Muscle of leg (tissue), 11 donors: ENCODE results near the gene BCKDK. TPM values are rescaled to one million over a fixed set of nuclear protein-coding genes. Genes with fewer than 3 reads are reported as not detected.

Experiments
- DNase-seq: peaks from one replicate; pipeline ENCODE4 v3.0.0; 2013
- H3K27ac ChIP-seq: one replicate; pipeline ENCODE4 v1.5.1; 2013; ENCODE audit warnings: mild to moderate bottlenecking, low read length, control low read depth
- H3K27me3 ChIP-seq: one replicate; pipeline ENCODE4 v1.6.1; 2013; ENCODE audit warnings: low read length; ENCODE audit not compliant: control insufficient read depth, insufficient read depth
- H3K36me3 ChIP-seq: one replicate; pipeline ENCODE4 v1.6.1; 2013; ENCODE audit warnings: low read length; ENCODE audit not compliant: control insufficient read depth, insufficient read depth
- H3K4me1 ChIP-seq: one replicate; pipeline ENCODE4 v1.6.1; 2013; ENCODE audit warnings: low read length; ENCODE audit not compliant: control insufficient read depth, insufficient read depth
- H3K4me3 ChIP-seq: one replicate; pipeline ENCODE4 v1.5.1; 2013; ENCODE audit warnings: low read length, control low read depth
- H3K9me3 ChIP-seq: replicated peaks from 2 replicates; pipeline ENCODE4 v1.6.1; 2013; ENCODE audit warnings: low read depth, low read length; ENCODE audit not compliant: control insufficient read depth
- WGBS: methylation state at CpG from one replicate; pipeline ENCODE4 v1.1.5; 2013; ENCODE audit warnings: missing lambda C conversion rate; ENCODE audit not compliant: insufficient coverage; 5-methylcytosine and 5-hydroxymethylcytosine counted together
- polyA plus RNA-seq, 8 donors: library from polyadenylated mRNA; unstranded; fragments of 120-200 nt; gene quantifications; one replicate each; pipeline versions ENCODE4 v1.2.1 to v1.2.3, GENCODE V29; 2013; ENCODE audit warnings: inconsistent platforms in 1 of 8, low replicate concordance in 1 of 8; ENCODE audit not compliant: insufficient read length in 8 of 8, insufficient read depth in 1 of 8
- total RNA-seq: library from RNA; stranded (reverse); fragments of 120-200 nt; gene quantifications from one replicate; pipeline ENCODE4 v1.2.4, GENCODE V29; 2013

Gene BCKDK
- total and polyA plus RNA-seq, 9 donors = 12.7 to 33.3 (median 29.3) TPM

- no peaks in the 10 kb centered on the region for H3K9me3 ChIP-seq
- H3K27me3 ChIP-seq = no peaks in the 10 kb centered on the region
- WGBS = 85% methylated on average over 19 of the region's 26 CpGs
- no peak overlapping the region for H3K4me3 ChIP-seq
- peaks cover 27% of the 10 kb centered on the region for H3K4me1 ChIP-seq
- peaks cover 43% of the 10 kb centered on the region for H3K36me3 ChIP-seq
- DNase-seq = peak; percentile 44
- H3K27ac ChIP-seq = no peak overlapping the region
Measured at GRCh38 chr16:31110106-31111034, 2.2 kb downstream of the BCKDK start.

GRCh38 chr16:31111881-31112466, 3.8 kb downstream of the BCKDK start:
- Histone ChIP-seq H3K36me3 (peaks cover 43% of the 10 kb centered on the region), H3K9me3 (no peaks in the 10 kb centered on the region), H3K27ac (no peak overlapping the region), H3K4me3 (no peak overlapping the region), H3K4me1 (peaks cover 26% of the 10 kb centered on the region), H3K27me3 (no peaks in the 10 kb centered on the region)
- DNase-seq = peak; percentile 7
- 96% methylated on average over 21 of the region's 23 CpGs for WGBS

- Histone ChIP-seq H3K27ac (peak overlapping the region; percentile 20), H3K36me3 (peaks cover 43% of the 10 kb centered on the region), H3K27me3 (no peaks in the 10 kb centered on the region), H3K4me1 (peaks cover 27% of the 10 kb centered on the region), H3K4me3 (no peak overlapping the region), H3K9me3 (no peaks in the 10 kb centered on the region)
- DNase-seq = no peak
- 100% methylated on average over 1 of the region's 2 CpGs for WGBS
Measured at GRCh38 chr16:31112711-31113110, 4.5 kb downstream of the BCKDK start.

GRCh38 chr16:31113121-31114120, 5.2 kb downstream of the BCKDK start:
- Histone ChIP-seq H3K9me3 (no peaks in the 10 kb centered on the region), H3K4me1 (peaks cover 28% of the 10 kb centered on the region), H3K27ac (peak overlapping the region; percentile 49), H3K27me3 (no peaks in the 10 kb centered on the region), H3K36me3 (peaks cover 43% of the 10 kb centered on the region), H3K4me3 (no peak overlapping the region)
- peak; percentile 60 for DNase-seq
- WGBS = 53% methylated on average over 2 of the region's 5 CpGs

- Histone ChIP-seq H3K36me3 (peaks cover 45% of the 10 kb centered on the region), H3K9me3 (no peaks in the 10 kb centered on the region), H3K4me1 (peaks cover 24% of the 10 kb centered on the region), H3K27me3 (no peaks in the 10 kb centered on the region), H3K4me3 (no peak overlapping the region), H3K27ac (no peak overlapping the region)
- no peak for DNase-seq
- WGBS = 100% methylated on average over 2 of the region's 8 CpGs
Measured at GRCh38 chr16:31114468-31114867, 6.3 kb downstream of the BCKDK start.

- Histone ChIP-seq H3K9me3 (no peaks in the 10 kb centered on the region), H3K36me3 (peaks cover 42% of the 10 kb centered on the region), H3K27me3 (no peaks in the 10 kb centered on the region), H3K4me3 (peak within 1 kb of the TSS; percentile 72), H3K27ac (peak within 1 kb of the TSS; percentile 97), H3K4me1 (peaks cover 15% of the 10 kb centered on the region)
- DNase-seq = peak; percentile 99
- WGBS = under 1% methylated on average over 41 of the region's 68 CpGs
Measured at GRCh38 chr16:31117384-31118222, 9.4 kb downstream of the BCKDK start, which contains the start of gene KAT8. Gene KAT8, plus strand, starts transcription at chr16:31117664. Its CDS starts 18 bp downstream, at chr16:31117682.

- DNase-seq = peak; percentile 5
- peaks cover 15% of the 10 kb centered on the region for H3K4me1 ChIP-seq
Measured at GRCh38 chr16:31118223-31119155, 10.3 kb downstream of the BCKDK start.

GRCh38 chr16:31120129-31120528, 11.9 kb downstream of the BCKDK start:
- WGBS = 97% methylated on average over 12 of the region's 16 CpGs
- Histone ChIP-seq H3K9me3 (no peaks in the 10 kb centered on the region), H3K4me1 (peaks cover 15% of the 10 kb centered on the region), H3K36me3 (peaks cover 53% of the 10 kb centered on the region), H3K27ac (no peak overlapping the region), H3K27me3 (no peaks in the 10 kb centered on the region), H3K4me3 (no peak overlapping the region)
- DNase-seq = no peak

More at GRCh38 chr16:31118223-31119155, 10.3 kb downstream of the BCKDK start:
- peak overlapping the region; percentile 72 for H3K4me3 ChIP-seq
- H3K36me3 ChIP-seq = peaks cover 43% of the 10 kb centered on the region
- H3K27ac ChIP-seq = peak overlapping the region; percentile 97
- 32% methylated on average over 4 of the region's 9 CpGs for WGBS
- no peaks in the 10 kb centered on the region for H3K9me3 ChIP-seq
- no peaks in the 10 kb centered on the region for H3K27me3 ChIP-seq
